Thyroid gland (tissue), 4 donors: ENCODE measurements around the gene ACAA1.

Experiments used
- POLR2A ChIP-seq, 2 donors: fragments of 450-650 bp; IDR thresholded peaks; one replicate each; pipeline ENCODE4 v1.6.1; 2017; ENCODE audit warnings: antibody characterized with exemption in 2 of 2, mild to moderate bottlenecking in 2 of 2, moderate library complexity in 1 of 2
- TF ChIP-seq, protein P1 (sequence below), 6 experiments: fragments of 200-600 bp in 3 of 6; fragments of 450-650 bp in 3 of 6; sonication (generic) in 3 of 6; IDR thresholded peaks; one replicate each; pipeline ENCODE4 v1.5.1; 2016 to 2019; ENCODE audit warnings: antibody characterized with exemption in 6 of 6, mild to moderate bottlenecking in 2 of 6, inconsistent platforms in 1 of 6, moderate library complexity in 1 of 6

DNA sequence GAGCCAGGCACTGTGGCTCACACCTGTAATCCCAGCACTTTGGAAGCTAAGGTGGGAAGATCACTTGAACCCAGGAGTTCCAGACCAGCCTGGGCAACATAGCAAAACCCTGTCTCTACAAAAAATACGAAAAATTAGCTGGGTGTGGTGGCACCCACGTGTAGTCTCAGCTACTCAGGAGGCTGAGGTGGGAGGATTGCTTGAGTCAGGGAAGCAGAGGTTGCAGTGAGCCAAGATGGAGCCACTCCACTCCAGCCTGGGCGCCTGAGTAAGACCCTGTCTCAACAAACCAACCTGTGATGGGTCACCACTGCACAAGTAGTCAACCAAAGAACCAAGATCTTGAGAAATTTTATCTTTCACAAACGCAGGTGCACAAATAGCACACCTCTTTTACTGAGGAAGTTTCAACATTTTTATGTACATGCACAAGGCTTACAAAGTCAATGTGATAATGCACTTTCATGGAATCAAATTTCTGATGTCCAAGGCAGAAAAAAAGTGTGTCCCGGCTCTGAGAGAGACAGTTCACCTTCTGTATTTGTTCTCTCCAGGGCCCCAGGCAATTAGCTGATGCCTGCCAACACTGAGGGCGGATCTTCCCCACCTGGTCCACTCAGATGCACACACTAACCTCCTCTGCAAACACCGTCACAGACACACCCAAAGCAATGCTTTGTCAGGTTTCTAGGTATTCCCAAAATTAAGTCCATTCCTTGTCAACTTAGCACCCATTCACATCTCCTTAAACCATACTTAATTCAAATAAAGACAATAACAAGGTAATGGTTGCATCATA is 12.4 kb downstream of the ACAA1 start:
- TF ChIP-seq, protein P1, sequence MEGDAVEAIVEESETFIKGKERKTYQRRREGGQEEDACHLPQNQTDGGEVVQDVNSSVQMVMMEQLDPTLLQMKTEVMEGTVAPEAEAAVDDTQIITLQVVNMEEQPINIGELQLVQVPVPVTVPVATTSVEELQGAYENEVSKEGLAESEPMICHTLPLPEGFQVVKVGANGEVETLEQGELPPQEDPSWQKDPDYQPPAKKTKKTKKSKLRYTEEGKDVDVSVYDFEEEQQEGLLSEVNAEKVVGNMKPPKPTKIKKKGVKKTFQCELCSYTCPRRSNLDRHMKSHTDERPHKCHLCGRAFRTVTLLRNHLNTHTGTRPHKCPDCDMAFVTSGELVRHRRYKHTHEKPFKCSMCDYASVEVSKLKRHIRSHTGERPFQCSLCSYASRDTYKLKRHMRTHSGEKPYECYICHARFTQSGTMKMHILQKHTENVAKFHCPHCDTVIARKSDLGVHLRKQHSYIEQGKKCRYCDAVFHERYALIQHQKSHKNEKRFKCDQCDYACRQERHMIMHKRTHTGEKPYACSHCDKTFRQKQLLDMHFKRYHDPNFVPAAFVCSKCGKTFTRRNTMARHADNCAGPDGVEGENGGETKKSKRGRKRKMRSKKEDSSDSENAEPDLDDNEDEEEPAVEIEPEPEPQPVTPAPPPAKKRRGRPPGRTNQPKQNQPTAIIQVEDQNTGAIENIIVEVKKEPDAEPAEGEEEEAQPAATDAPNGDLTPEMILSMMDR (IDR thresholded peaks at IDR 0.05) = no peak
- no peak for TF ChIP-seq POLR2A (IDR thresholded peaks at IDR 0.05)
